Type B pancreatic cell (in vitro differentiated cells): Measurements from ENCODE around the gene CCDC57. TPM values are rescaled to one million over a fixed set of nuclear protein-coding genes. Genes with fewer than 3 reads are reported as not detected.

ENCODE experiments used
- DNase-seq: peaks from one replicate; pipeline ENCODE4 v3.0.0; 2021; ENCODE audit warnings: mixed read lengths; ENCODE audit not compliant: unreplicated experiment; ENCODE audit errors: extremely low spot score
- H3K27ac Mint-ChIP-seq: 2 replicates; pipeline ENCODE4 v1.8.0; 2021; ENCODE audit warnings: mild to moderate bottlenecking, mixed read lengths
- H3K27me3 Mint-ChIP-seq: 2 replicates; pipeline ENCODE4 v1.8.0; 2021; ENCODE audit warnings: mixed read lengths
- H3K36me3 Mint-ChIP-seq: 2 replicates; pipeline ENCODE4 v1.8.0; 2021; ENCODE audit warnings: mixed read lengths
- H3K4me1 Mint-ChIP-seq: one replicate; pipeline ENCODE4 v1.8.0; 2021; ENCODE audit warnings: mixed read lengths; ENCODE audit not compliant: unreplicated experiment
- H3K4me3 Mint-ChIP-seq: 2 replicates; pipeline ENCODE4 v1.8.0; 2021; ENCODE audit warnings: mild to moderate bottlenecking, mixed read lengths
- H3K9me3 Mint-ChIP-seq: 2 replicates; pipeline ENCODE4 v1.8.0; 2021; ENCODE audit warnings: mixed read lengths
- CTCF ChIP-seq: fragments of 200-600 bp; sonication (generic); conservative IDR thresholded peaks from 2 replicates; pipeline ENCODE4 v1.5.0; 2021; ENCODE audit warnings: antibody characterized with exemption, mild to moderate bottlenecking
- total RNA-seq: library from RNA; stranded (reverse); gene quantifications from 2 replicates; pipeline ENCODE4 v1.2.1, GENCODE V29; 2021; ENCODE audit warnings: low replicate concordance

CCDC57 gene
- total RNA-seq, 1 donor from 2014 or later = 58.7 TPM

DNA sequence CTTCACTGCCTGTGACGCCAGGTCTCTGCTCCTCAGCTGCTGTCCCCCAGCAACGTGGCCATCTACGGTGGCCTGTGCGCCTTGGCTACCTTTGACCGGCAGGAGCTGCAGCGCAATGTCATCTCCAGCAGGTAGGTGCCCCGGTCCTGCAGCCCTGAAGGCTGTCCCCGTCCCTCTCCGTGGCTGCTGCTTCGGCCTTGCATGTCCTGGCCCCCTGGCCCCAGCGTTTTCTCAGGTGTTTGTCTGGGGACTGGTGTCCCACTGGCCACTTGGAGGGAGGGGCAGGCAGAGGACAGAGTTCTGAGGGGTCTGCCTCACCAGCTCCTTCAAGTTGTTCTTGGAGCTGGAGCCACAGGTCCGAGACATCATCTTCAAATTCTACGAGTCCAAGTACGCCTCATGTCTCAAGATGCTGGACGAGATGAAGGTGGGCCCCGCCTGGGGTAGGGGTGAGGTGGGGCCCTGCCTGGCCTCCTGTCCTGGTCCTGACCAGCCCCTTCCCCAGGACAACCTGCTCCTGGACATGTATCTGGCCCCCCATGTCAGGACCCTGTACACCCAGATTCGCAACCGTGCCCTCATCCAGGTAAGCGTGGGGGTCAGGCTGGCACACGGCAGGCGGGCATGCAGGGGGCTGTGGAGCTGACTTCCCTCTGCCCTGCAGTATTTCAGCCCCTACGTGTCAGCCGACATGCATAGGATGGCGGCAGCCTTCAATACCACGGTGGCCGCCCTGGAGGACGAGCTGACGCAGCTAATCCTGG is 156.5 kb downstream of the CCDC57 start:
- Mint-ChIP-seq H3K27ac (no peak overlapping the region), H3K4me3 (no peak overlapping the region), H3K36me3 (no peaks in the 10 kb centered on the region), H3K4me1 (no peaks in the 10 kb centered on the region), H3K27me3 (no peaks in the 10 kb centered on the region), H3K9me3 (no peaks in the 10 kb centered on the region)
- TF ChIP-seq CTCF = no peak
- DNase-seq = no peak

GRCh38 chr17:82055023-82055964 is 157.3 kb downstream of the CCDC57 start:
- Mint-ChIP-seq H3K36me3 (no peaks in the 10 kb centered on the region), H3K4me1 (no peaks in the 10 kb centered on the region), H3K4me3 (no peak overlapping the region), H3K9me3 (no peaks in the 10 kb centered on the region), H3K27ac (no peak overlapping the region), H3K27me3 (no peaks in the 10 kb centered on the region)
- DNase-seq = no peak
- no peak for TF ChIP-seq CTCF

- H3K4me3 Mint-ChIP-seq = peak overlapping the region; percentile 52
These were observed 158.2 kb downstream of the CCDC57 start for GRCh38 chr17:82054351-82055022.

GRCh38 chr17:82053556-82054263 is 158.9 kb downstream of the CCDC57 start:
- peak overlapping the region; percentile 81 for H3K4me3 Mint-ChIP-seq
- H3K27me3 Mint-ChIP-seq = no peaks in the 10 kb centered on the region
- H3K36me3 Mint-ChIP-seq = no peaks in the 10 kb centered on the region
- peak overlapping the region; percentile 43 for H3K27ac Mint-ChIP-seq
- H3K9me3 Mint-ChIP-seq = no peaks in the 10 kb centered on the region
- no peak for TF ChIP-seq CTCF
- H3K4me1 Mint-ChIP-seq = no peaks in the 10 kb centered on the region
- DNase-seq = no peak

More at GRCh38 chr17:82054351-82055022, 158.2 kb downstream of the CCDC57 start:
- H3K4me1 Mint-ChIP-seq = no peaks in the 10 kb centered on the region
- H3K36me3 Mint-ChIP-seq = no peaks in the 10 kb centered on the region
- no peak overlapping the region for H3K27ac Mint-ChIP-seq
- H3K27me3 Mint-ChIP-seq = no peaks in the 10 kb centered on the region
- H3K9me3 Mint-ChIP-seq = no peaks in the 10 kb centered on the region
- TF ChIP-seq CTCF = no peak
- no peak for DNase-seq

DNA sequence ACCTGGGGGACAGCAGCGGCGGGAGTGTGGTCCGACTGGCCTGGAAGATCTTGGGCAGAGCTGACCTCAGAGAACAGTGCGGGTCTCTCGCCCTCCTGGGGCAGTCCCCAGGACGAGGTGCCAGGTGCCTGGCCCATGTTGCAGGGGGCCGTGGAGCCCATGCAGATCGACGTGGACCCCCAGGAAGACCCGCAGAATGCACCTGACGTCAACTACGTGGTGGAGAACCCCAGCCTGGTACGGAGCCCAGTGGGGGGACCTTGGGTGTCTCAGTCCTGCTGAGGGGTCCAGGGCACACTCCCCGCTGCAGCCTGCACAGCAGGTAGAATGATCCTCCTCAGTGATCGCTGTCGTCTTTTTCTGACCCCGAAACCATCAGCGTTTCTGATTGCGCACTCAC is 159.5 kb downstream of the CCDC57 start:
- H3K9me3 Mint-ChIP-seq = no peaks in the 10 kb centered on the region
- H3K27ac Mint-ChIP-seq = peak overlapping the region; percentile 43
- H3K27me3 Mint-ChIP-seq = no peaks in the 10 kb centered on the region
- no peaks in the 10 kb centered on the region for H3K36me3 Mint-ChIP-seq
- no peaks in the 10 kb centered on the region for H3K4me1 Mint-ChIP-seq
- TF ChIP-seq CTCF = no peak
- no peak for DNase-seq
- peak overlapping the region; percentile 81 for H3K4me3 Mint-ChIP-seq
